ENCODE data around the gene HKDC1. TPM values are rescaled to one million over a fixed set of nuclear protein-coding genes. Genes with fewer than 3 reads are reported as not detected.

The HKDC1 gene
- total RNA-seq, 1 donor from 2014 or later = not detected

DNA sequence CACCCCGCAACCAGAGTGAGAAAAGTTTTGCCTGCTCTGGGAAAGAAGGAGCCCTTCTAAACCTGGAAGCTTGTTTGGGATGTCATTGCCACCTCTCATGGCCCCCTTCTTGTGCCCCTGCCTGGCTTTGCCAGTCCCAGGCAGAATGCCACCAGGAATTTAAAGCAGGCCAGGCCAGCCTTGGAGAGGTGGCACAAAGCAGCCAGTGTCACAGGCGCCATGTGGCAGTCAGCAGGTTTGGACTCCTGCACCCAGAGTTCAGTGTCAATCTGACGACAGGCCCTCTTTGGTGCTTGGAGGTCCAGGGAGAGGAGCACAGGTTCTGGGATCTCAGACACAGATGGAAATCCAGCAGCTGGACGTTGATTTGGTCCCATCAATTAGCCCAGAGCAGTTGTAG lies 70.9 kb downstream of the HKDC1 start:
- Histone ChIP-seq H3K4me3 (no peak overlapping the region), H3K36me3 (no peaks in the 10 kb centered on the region), H3K4me1 (no peaks in the 10 kb centered on the region), H3K9me3 (replicated peaks) (no peaks in the 10 kb centered on the region), H3K27ac (replicated peaks) (no peak overlapping the region), H3K27me3 (ENCODE audit: low read depth) (no peaks in the 10 kb centered on the region)
- DNase-seq = peak; percentile 20
- intact Hi-C loops (cut with micrococcal nuclease) = no loop called here
- TF ChIP-seq, protein P1, sequence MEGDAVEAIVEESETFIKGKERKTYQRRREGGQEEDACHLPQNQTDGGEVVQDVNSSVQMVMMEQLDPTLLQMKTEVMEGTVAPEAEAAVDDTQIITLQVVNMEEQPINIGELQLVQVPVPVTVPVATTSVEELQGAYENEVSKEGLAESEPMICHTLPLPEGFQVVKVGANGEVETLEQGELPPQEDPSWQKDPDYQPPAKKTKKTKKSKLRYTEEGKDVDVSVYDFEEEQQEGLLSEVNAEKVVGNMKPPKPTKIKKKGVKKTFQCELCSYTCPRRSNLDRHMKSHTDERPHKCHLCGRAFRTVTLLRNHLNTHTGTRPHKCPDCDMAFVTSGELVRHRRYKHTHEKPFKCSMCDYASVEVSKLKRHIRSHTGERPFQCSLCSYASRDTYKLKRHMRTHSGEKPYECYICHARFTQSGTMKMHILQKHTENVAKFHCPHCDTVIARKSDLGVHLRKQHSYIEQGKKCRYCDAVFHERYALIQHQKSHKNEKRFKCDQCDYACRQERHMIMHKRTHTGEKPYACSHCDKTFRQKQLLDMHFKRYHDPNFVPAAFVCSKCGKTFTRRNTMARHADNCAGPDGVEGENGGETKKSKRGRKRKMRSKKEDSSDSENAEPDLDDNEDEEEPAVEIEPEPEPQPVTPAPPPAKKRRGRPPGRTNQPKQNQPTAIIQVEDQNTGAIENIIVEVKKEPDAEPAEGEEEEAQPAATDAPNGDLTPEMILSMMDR (IDR thresholded peaks at IDR 0.05; ENCODE audit: borderline replicate concordance) = no peak

DNA sequence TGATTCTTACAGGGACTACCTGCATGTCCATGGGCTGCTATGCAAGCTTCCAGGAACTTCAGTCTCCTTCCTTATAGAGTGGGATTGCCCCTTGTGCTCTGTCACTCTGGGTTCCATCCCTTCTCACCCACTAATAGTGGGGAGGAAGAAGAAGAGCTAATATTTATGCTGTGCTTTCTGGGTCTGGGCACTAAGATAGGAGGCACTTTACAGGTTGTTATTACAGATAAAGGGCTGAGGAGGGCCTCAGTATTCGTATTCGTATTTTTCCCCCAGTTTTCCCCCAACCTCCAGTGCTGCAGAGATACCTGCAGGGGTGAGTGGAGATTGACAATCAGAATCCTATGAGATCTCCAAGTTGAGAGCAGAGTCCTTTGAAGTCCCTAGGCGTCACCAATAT lies 72.3 kb downstream of the HKDC1 start:
- intact Hi-C loops (cut with micrococcal nuclease) = no loop called here
- DNase-seq = no peak

GRCh38 chr10:69295027-69295636 lies 75.0 kb downstream of the HKDC1 start:
- DNase-seq = no peak
- Histone ChIP-seq H3K4me3 (no peak overlapping the region), H3K27ac (replicated peaks) (no peak overlapping the region), H3K36me3 (no peaks in the 10 kb centered on the region), H3K27me3 (ENCODE audit: low read depth) (no peaks in the 10 kb centered on the region), H3K9me3 (replicated peaks) (no peaks in the 10 kb centered on the region), H3K4me1 (no peaks in the 10 kb centered on the region)
- intact Hi-C loops (cut with micrococcal nuclease) = no loop called here
- TF ChIP-seq, protein P1 (IDR thresholded peaks at IDR 0.05; ENCODE audit: borderline replicate concordance) = no peak

More for the DNA sequence above, 72.3 kb downstream of the HKDC1 start:
- TF ChIP-seq, protein P1 (IDR thresholded peaks at IDR 0.05; ENCODE audit: borderline replicate concordance) = no peak
- no peak overlapping the region for H3K4me3 ChIP-seq
- H3K27ac ChIP-seq (replicated peaks) = no peak overlapping the region
- no peaks in the 10 kb centered on the region for H3K27me3 ChIP-seq (ENCODE audit: low read depth)
- H3K4me1 ChIP-seq = no peaks in the 10 kb centered on the region
- no peaks in the 10 kb centered on the region for H3K9me3 ChIP-seq (replicated peaks)
- no peaks in the 10 kb centered on the region for H3K36me3 ChIP-seq

DNA sequence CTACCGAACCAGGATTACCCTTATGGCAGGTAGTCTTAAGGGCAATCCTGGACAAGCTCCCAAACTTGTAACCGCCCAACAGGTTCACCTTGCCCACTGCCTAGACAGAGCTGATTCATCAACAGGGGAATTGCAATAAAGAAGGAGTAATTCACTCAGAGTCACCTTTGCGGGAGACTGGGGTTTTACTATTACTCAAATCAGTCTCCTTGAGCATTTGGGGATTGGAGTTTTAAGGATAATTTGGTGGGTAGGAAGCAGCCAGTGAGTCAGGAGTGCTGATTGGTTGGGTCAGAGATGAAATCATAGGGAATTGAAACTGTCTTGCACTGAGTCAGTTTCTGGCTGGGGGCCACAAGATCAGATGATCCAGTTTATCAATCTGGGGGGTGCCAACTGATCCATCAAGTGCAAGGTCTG lies 83.5 kb downstream of the HKDC1 start:
- peaks cover 9% of the 10 kb centered on the region for H3K9me3 ChIP-seq (replicated peaks)
- TF ChIP-seq, protein P1 (IDR thresholded peaks at IDR 0.05; ENCODE audit: borderline replicate concordance) = no peak
- intact Hi-C loops (cut with micrococcal nuclease) = no loop called here
- no peak overlapping the region for H3K27ac ChIP-seq (replicated peaks)
- no peaks in the 10 kb centered on the region for H3K4me1 ChIP-seq
- DNase-seq = no peak
- H3K4me3 ChIP-seq = no peak overlapping the region
- no peaks in the 10 kb centered on the region for H3K36me3 ChIP-seq
- H3K27me3 ChIP-seq (ENCODE audit: low read depth) = no peaks in the 10 kb centered on the region

GRCh38 chr10:69306421-69306820 lies 86.3 kb downstream of the HKDC1 start:
- Histone ChIP-seq H3K9me3 (replicated peaks) (peaks cover 7% of the 10 kb centered on the region), H3K4me1 (peaks cover 11% of the 10 kb centered on the region), H3K27ac (replicated peaks) (no peak overlapping the region), H3K4me3 (no peak overlapping the region), H3K36me3 (no peaks in the 10 kb centered on the region), H3K27me3 (ENCODE audit: low read depth) (no peaks in the 10 kb centered on the region)
- DNase-seq = no peak
- intact Hi-C loops (cut with micrococcal nuclease) = no loop called here
- TF ChIP-seq, protein P1 (IDR thresholded peaks at IDR 0.05; ENCODE audit: borderline replicate concordance) = no peak

All from left ventricle myocardium inferior (tissue), 1 donor.